HepG2 (cell line): ENCODE measurements around the gene GLB1L. TPM values are rescaled to one million over a fixed set of nuclear protein-coding genes. Genes with fewer than 3 reads are reported as not detected.

Experiments
- ASH2L ChIP-seq: fragments of 300-600, 200-600 bp; sonication (generic); IDR thresholded peaks from 2 replicates; pipeline ENCODE4 v1.7.0; 2017; ENCODE audit warnings: low read depth, mild to moderate bottlenecking, moderate library complexity, mixed read lengths, low read length; ENCODE audit not compliant: insufficient read length
- CCDC6 ChIP-seq: sonication (generic); formaldehyde crosslinking; IDR thresholded peaks from 2 replicates; pipeline ENCODE4 v1.8.1; 2022; ENCODE audit warnings: mild to moderate bottlenecking, missing genetic modification reagents, moderate library complexity
- DR1 ChIP-seq: sonication (generic); formaldehyde crosslinking; IDR thresholded peaks from 2 replicates; pipeline ENCODE4 v1.8.0; 2021; ENCODE audit warnings: mild to moderate bottlenecking, missing genetic modification reagents, inconsistent platforms
- GATA4 ChIP-seq: sonication (generic); IDR thresholded peaks from 2 replicates; pipeline ENCODE4 v1.6.1; 2016; ENCODE audit warnings: antibody characterized with exemption, low read depth, borderline replicate concordance
- HOXA7 ChIP-seq: sonication (generic); formaldehyde crosslinking; IDR thresholded peaks from 2 replicates; pipeline ENCODE4 v1.8.1; 2022; ENCODE audit warnings: mild to moderate bottlenecking, missing genetic modification reagents, moderate library complexity
- MXD4 ChIP-seq: IDR thresholded peaks from 2 replicates; pipeline ENCODE4 v1.6.1; 2016; ENCODE audit warnings: mild to moderate bottlenecking, missing biosample characterization, missing genetic modification reagents
- POLR2AphosphoS2 ChIP-seq: IDR thresholded peaks from 2 replicates; pipeline ENCODE4 v1.6.1; 2011; ENCODE audit warnings: low read depth, low read length, improper control_type of control experiment
- RARA ChIP-seq: IDR thresholded peaks from 2 replicates; pipeline ENCODE4 v1.6.1; 2016; ENCODE audit warnings: missing genetic modification reagents, missing compliant biosample characterization
- ZC3H13 ChIP-seq: sonication (generic); formaldehyde crosslinking; IDR thresholded peaks from 2 replicates; pipeline ENCODE4 v1.8.1; 2023; ENCODE audit warnings: mild to moderate bottlenecking, missing genetic modification reagents, moderate library complexity
- ZNF121 ChIP-seq: sonication (generic); formaldehyde crosslinking; IDR thresholded peaks from 2 replicates; pipeline ENCODE4 v1.5.0; 2020; ENCODE audit warnings: mild to moderate bottlenecking, missing genetic modification reagents
- ZNF296 ChIP-seq: sonication (generic); formaldehyde crosslinking; conservative IDR thresholded peaks from 2 replicates; pipeline ENCODE4 v1.5.0; 2020; ENCODE audit warnings: mild to moderate bottlenecking, missing genetic modification reagents
- ZNF329 ChIP-seq: sonication (generic); formaldehyde crosslinking; IDR thresholded peaks from 2 replicates; pipeline ENCODE4 v1.9.0; 2021; ENCODE audit warnings: low read depth, mild to moderate bottlenecking, missing genetic modification reagents
- ZNF552 ChIP-seq: sonication (generic); formaldehyde crosslinking; IDR thresholded peaks from 2 replicates; pipeline ENCODE4 v1.9.0; 2022; ENCODE audit warnings: missing genetic modification reagents, mild to moderate bottlenecking, borderline replicate concordance
- ZNF670 ChIP-seq: sonication (generic); formaldehyde crosslinking; IDR thresholded peaks from 2 replicates; pipeline ENCODE4 v1.8.0; 2022; ENCODE audit warnings: mild to moderate bottlenecking, missing genetic modification reagents, borderline replicate concordance
- ZNF737 ChIP-seq: sonication (generic); formaldehyde crosslinking; IDR thresholded peaks from 2 replicates; pipeline ENCODE4 v1.5.0; 2020; ENCODE audit warnings: missing genetic modification reagents, mild to moderate bottlenecking, borderline replicate concordance
- ZNF768 ChIP-seq: sonication (generic); formaldehyde crosslinking; IDR thresholded peaks from 2 replicates; pipeline ENCODE4 v1.4.0; 2020; ENCODE audit warnings: missing genetic modification reagents
- ZNF891 ChIP-seq: sonication (generic); formaldehyde crosslinking; IDR thresholded peaks from 2 replicates; pipeline ENCODE4 v1.5.0; 2020; ENCODE audit warnings: mild to moderate bottlenecking, missing genetic modification reagents
- polyA plus RNA-seq, 8 experiments: library from polyadenylated mRNA; depleted of rRNA in 3 of 8; stranded (reverse) in 7 of 8; unstranded in 1 of 8; fragments of >200 nt; fragmentation: Illumina TruSeq in 4 of 8; extraction: Trizol in 4 of 8; gene quantifications; 2 replicates each; pipeline versions ENCODE4 v1.2.1 to v1.2.3, GENCODE V29; 2011 to 2016; ENCODE audit warnings: low read depth in 4 of 8, missing spikeins in 1 of 8, mixed read lengths in 1 of 8; ENCODE audit not compliant: insufficient read depth in 1 of 8
- total RNA-seq, 5 experiments: library from RNA; depleted of rRNA; stranded (reverse); fragments of >200 nt; fragmentation: Illumina TruSeq; extraction: Trizol; gene quantifications; 2 replicates each; pipeline ENCODE4 v1.2.3, GENCODE V29; 2016; ENCODE audit warnings: low read depth in 1 of 5
- TF ChIP-seq, protein P1 (sequence below): sonication (generic); formaldehyde crosslinking; IDR thresholded peaks from 2 replicates; pipeline ENCODE4 v1.4.0; 2020; ENCODE audit warnings: missing genetic modification reagents
- TF ChIP-seq, protein P2 (sequence below): sonication (generic); formaldehyde crosslinking; IDR thresholded peaks from 2 replicates; pipeline ENCODE4 v1.5.1; 2020; ENCODE audit warnings: mild to moderate bottlenecking, moderate library complexity, missing genetic modification reagents
- TF ChIP-seq, protein P3 (sequence below): IDR thresholded peaks from 2 replicates; pipeline ENCODE4 v1.6.1; 2016
- TF ChIP-seq, protein P4 (sequence below): sonication (generic); formaldehyde crosslinking; IDR thresholded peaks from 2 replicates; pipeline ENCODE4 v1.4.0; 2020; ENCODE audit warnings: low read depth, mild to moderate bottlenecking, missing genetic modification reagents

Gene GLB1L
- total and polyA plus RNA-seq, 2 of the 13 experiments (the other 11 are each of a cell fraction or from before 2014, with no cell fraction given) = 6.8 to 7.3 TPM

DNA sequence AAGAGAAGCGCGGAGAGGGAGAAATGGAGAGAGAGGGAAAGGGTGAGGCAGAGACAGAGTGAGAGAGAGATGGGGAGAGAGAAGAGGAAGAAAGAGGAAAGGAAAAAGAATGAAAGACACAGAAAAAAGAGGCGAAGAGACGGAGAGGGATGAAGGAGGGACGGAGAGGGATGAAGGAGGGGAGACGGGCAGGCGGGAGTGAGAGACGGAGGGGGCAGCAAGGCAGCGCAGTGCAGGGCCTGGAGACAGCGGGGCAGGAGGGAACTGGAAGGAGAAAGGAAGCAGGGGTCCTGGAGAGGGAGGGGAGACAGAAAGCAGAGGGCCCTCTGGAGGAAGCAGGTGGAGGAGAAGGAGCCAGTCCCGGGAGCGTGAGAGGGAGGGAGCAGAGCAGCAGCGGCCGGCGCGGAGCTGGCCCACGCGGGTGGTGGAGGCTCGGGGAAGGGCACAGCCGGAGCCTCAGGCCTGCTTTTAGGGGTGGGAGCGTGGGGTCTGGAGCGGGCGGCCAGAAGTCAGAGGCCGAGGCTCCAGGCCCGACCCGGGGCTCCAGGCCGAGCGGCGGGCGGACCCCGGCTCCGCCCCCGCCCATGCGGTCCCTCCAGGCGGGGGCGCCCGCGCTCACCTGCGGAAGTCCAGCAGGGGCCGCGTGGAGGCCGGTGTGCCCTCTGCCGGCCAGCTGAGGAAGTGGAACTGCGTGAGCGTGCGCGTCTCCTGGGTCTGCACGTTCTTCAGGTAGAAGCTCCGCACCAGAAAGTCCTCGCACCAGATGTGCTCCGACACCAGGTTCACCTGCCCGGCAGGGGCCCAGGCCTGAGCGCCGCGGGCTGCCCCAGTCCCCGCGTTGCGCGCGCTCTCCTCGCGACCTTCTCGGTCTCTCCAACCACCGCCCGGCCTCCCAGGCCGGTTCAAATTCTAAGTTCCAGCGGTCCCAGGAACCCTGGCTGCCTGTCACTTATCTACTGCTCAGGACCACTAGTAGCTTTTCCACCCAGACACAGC, 49.4 kb upstream of the GLB1L start (continued):
- TF ChIP-seq MXD4 (CRISPR knock-in tag) = peak; percentile 87
- TF ChIP-seq RARA (CRISPR knock-in tag) = peak; percentile 50
- TF ChIP-seq, protein P1, sequence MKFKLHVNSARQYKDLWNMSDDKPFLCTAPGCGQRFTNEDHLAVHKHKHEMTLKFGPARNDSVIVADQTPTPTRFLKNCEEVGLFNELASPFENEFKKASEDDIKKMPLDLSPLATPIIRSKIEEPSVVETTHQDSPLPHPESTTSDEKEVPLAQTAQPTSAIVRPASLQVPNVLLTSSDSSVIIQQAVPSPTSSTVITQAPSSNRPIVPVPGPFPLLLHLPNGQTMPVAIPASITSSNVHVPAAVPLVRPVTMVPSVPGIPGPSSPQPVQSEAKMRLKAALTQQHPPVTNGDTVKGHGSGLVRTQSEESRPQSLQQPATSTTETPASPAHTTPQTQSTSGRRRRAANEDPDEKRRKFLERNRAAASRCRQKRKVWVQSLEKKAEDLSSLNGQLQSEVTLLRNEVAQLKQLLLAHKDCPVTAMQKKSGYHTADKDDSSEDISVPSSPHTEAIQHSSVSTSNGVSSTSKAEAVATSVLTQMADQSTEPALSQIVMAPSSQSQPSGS (CRISPR knock-in tag) = peak; percentile 85
- TF ChIP-seq ZC3H13 = peak; percentile 66; the same call in 1 of the 2 replicates
- no peak; the same call in 1 of the 2 replicates for TF ChIP-seq DR1
- TF ChIP-seq ZNF552 (CRISPR knock-in tag) = peak; percentile 54; the same call in 1 of the 2 replicates
- TF ChIP-seq, protein P2, sequence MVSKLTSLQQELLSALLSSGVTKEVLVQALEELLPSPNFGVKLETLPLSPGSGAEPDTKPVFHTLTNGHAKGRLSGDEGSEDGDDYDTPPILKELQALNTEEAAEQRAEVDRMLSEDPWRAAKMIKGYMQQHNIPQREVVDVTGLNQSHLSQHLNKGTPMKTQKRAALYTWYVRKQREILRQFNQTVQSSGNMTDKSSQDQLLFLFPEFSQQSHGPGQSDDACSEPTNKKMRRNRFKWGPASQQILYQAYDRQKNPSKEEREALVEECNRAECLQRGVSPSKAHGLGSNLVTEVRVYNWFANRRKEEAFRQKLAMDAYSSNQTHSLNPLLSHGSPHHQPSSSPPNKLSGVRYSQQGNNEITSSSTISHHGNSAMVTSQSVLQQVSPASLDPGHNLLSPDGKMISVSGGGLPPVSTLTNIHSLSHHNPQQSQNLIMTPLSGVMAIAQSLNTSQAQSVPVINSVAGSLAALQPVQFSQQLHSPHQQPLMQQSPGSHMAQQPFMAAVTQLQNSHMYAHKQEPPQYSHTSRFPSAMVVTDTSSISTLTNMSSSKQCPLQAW (CRISPR knock-in tag) = no peak
- TF ChIP-seq CCDC6 (CRISPR knock-in tag) = peak; percentile 54; the same call in 1 of the 2 replicates
- TF ChIP-seq POLR2AphosphoS2 = no peak
- peak; percentile 81 for TF ChIP-seq ZNF768 (CRISPR knock-in tag)
- peak; percentile 59 for TF ChIP-seq ASH2L
- TF ChIP-seq GATA4 = no peak
- TF ChIP-seq ZNF737 (CRISPR knock-in tag) = no peak
- TF ChIP-seq, protein P3, sequence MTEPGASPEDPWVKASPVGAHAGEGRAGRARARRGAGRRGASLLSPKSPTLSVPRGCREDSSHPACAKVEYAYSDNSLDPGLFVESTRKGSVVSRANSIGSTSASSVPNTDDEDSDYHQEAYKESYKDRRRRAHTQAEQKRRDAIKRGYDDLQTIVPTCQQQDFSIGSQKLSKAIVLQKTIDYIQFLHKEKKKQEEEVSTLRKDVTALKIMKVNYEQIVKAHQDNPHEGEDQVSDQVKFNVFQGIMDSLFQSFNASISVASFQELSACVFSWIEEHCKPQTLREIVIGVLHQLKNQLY = peak; percentile 75
- no peak for TF ChIP-seq ZNF329
- peak; percentile 49; the same call in 1 of the 2 replicates for TF ChIP-seq ZNF891 (CRISPR knock-in tag)
- TF ChIP-seq ZNF296 (CRISPR knock-in tag) = no peak
- no peak for TF ChIP-seq HOXA7
- TF ChIP-seq, protein P4, sequence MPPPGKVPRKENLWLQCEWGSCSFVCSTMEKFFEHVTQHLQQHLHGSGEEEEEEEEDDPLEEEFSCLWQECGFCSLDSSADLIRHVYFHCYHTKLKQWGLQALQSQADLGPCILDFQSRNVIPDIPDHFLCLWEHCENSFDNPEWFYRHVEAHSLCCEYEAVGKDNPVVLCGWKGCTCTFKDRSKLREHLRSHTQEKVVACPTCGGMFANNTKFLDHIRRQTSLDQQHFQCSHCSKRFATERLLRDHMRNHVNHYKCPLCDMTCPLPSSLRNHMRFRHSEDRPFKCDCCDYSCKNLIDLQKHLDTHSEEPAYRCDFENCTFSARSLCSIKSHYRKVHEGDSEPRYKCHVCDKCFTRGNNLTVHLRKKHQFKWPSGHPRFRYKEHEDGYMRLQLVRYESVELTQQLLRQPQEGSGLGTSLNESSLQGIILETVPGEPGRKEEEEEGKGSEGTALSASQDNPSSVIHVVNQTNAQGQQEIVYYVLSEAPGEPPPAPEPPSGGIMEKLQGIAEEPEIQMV = peak; percentile 81
- TF ChIP-seq ZNF121 (CRISPR knock-in tag) = 0 out of 2 replicates have a peak, but pooled peaks have one; percentile 17
- 0 out of 2 replicates have a peak, but pooled peaks have one; percentile 43 for TF ChIP-seq ZNF670 (CRISPR knock-in tag)
